ENCODE results near the gene RAD51B. TPM values are rescaled to one million over a fixed set of nuclear protein-coding genes. Genes with fewer than 3 reads are reported as not detected.

RAD51B gene
- total and polyA plus RNA-seq, 9 of the 15 experiments (the other 6 are each of a cell fraction or from before 2014, with no cell fraction given), result 8.5 to 17.3 (median 11.3) TPM

DNA sequence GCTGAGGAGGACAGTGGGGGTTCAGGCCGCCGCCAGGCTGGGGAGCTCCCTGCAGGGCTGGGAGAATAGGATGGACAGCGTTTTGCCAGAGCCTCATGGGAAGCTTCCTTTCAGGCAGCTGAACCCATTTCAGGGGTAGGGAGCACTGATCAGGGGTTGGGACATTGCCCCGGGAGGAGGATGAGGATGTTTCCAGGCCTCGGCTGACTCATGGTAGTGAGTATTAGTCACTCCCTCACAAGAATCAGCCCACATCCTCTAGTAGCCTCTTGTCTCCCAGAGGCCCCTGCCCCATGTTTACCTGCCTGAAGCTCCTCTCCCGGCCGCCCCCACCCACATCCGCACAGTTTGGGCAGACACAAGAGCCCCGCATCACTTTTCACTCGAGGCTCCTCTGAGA lies 883.5 kb downstream of the RAD51B start (continued):
- TF ChIP-seq, protein P1, sequence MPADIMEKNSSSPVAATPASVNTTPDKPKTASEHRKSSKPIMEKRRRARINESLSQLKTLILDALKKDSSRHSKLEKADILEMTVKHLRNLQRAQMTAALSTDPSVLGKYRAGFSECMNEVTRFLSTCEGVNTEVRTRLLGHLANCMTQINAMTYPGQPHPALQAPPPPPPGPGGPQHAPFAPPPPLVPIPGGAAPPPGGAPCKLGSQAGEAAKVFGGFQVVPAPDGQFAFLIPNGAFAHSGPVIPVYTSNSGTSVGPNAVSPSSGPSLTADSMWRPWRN (IDR thresholded peaks at IDR 0.05; ENCODE audit: low read depth), result no peak
- TF ChIP-seq, protein P2, sequence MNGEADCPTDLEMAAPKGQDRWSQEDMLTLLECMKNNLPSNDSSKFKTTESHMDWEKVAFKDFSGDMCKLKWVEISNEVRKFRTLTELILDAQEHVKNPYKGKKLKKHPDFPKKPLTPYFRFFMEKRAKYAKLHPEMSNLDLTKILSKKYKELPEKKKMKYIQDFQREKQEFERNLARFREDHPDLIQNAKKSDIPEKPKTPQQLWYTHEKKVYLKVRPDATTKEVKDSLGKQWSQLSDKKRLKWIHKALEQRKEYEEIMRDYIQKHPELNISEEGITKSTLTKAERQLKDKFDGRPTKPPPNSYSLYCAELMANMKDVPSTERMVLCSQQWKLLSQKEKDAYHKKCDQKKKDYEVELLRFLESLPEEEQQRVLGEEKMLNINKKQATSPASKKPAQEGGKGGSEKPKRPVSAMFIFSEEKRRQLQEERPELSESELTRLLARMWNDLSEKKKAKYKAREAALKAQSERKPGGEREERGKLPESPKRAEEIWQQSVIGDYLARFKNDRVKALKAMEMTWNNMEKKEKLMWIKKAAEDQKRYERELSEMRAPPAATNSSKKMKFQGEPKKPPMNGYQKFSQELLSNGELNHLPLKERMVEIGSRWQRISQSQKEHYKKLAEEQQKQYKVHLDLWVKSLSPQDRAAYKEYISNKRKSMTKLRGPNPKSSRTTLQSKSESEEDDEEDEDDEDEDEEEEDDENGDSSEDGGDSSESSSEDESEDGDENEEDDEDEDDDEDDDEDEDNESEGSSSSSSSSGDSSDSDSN (IDR thresholded peaks at IDR 0.05; ENCODE audit: borderline replicate concordance in 1 of 2, low read depth in 2 of 2, low read length in 2 of 2), result no peak
- TF ChIP-seq EHMT2 (IDR thresholded peaks at IDR 0.05), result no peak
- no peak for TF ChIP-seq LARP7 (IDR thresholded peaks at IDR 0.05)

DNA sequence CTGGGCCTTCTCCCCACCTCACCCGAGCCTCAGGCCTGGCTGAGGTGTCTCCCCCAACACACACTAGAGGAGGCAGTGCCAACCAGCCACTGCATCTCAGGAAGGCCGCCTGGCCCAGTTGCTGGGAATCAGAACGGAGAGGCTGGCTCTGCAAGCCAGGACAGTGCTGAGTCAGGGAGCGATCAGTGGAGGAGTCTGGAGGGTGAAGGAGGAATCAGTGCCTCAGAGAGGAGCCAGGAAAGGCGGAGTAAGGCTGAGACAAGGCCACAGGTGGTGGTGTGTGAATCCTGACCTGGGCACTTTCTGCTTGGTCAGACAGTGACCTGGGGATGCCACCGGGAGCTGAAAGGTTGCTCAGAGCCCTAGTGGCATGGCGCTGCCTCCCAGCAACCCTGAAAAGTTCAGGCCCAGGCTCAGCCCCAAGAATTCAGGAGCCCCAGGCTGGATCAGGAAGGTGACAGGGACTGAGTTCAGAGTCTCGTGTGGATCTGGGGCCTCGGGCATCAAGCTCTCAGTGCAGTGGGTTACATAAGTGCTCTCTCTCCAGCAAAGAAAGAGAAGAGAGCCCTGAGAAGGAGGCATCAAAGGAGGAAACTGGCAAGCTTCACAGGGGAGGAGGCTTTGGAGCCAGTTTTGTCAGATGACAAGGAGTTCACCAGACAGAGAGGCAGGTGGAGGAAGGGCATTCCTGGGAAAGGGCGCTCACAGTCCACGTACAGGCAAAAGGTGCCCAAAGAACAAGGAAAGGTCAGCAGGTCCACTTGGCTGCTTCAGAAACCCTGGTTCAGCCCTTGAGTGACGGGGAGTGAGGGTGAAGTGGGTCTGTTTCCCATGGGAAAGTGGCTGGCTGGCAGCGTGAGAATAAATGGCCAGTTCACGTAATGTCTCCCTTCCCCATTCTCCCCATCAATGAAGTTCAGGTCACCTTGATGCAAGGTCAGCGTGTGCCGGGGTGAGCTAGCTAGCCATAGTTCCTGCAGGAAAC lies 885.4 kb downstream of the RAD51B start:
- H4K20me1 ChIP-seq (replicated peaks; ENCODE audit: control insufficient read depth, insufficient read depth, low read length), result no peaks in the 10 kb centered on the region
- H3K79me2 ChIP-seq (ENCODE audit: control insufficient read depth, insufficient read depth, low read length), result no peaks in the 10 kb centered on the region
- no peaks in the 10 kb centered on the region for H3K9me1 ChIP-seq (ENCODE audit: control insufficient read depth, insufficient read depth, low read length)
- no peaks in the 10 kb centered on the region for H3K9me3 ChIP-seq (replicated peaks; ENCODE audit: control insufficient read depth, insufficient read depth, low read depth, low read length)
- no peak overlapping the region for H2AFZ ChIP-seq (ENCODE audit: low read depth, low read length)
- intact Hi-C loops (cut with micrococcal nuclease) (no loop called here), in situ Hi-C loops (cut with MboI) (no loop called here)
- CTCF ChIA-PET (ENCODE audit: low intra/inter-chr PET ratio), result no interaction called here
- no peak overlapping the region for H3K9ac ChIP-seq (ENCODE audit: insufficient read depth in 1 of 2, low read depth in 2 of 2, low read length in 2 of 2)
- BruUV-seq (replicated peaks), result no TSS peak
- 60% methylated on average over 7 of the region's 16 CpGs for WGBS (ENCODE audit: insufficient coverage, low coverage, missing lambda C conversion rate)
- no peak overlapping the region for H3K4me2 ChIP-seq (ENCODE audit: insufficient read depth, low read length)
- H3K4me1 ChIP-seq (replicated peaks in 1 of 2; ENCODE audit: control insufficient read depth in 2 of 2, insufficient read depth in 2 of 2, low read length in 2 of 2), result peaks cover 0 to 4% of the 10 kb centered on the region in 2 experiments; a peak in 2 of 5 replicates
- H3K36me3 ChIP-seq (ENCODE audit: control insufficient read depth, insufficient read depth, low read length), result no peaks in the 10 kb centered on the region
- no peak for TF ChIP-seq BRF1 (IDR thresholded peaks at IDR 0.05; ENCODE audit: borderline replicate concordance, extremely low read depth, insufficient read length)
- TF ChIP-seq ZNF184 (CRISPR knock-in tag; IDR thresholded peaks at IDR 0.05), result 0 out of 2 replicates have a peak, but pooled peaks have one; percentile 58
- no peaks in the 10 kb centered on the region for H3K27me3 ChIP-seq (ENCODE audit: control insufficient read depth in 2 of 2, insufficient read depth in 2 of 2, low read length in 2 of 2)
- H3K27ac ChIP-seq (ENCODE audit: extremely low read depth, low read depth, low read length), result no peak overlapping the region
- FAIRE-seq (no peak), ATAC-seq (peak; percentile 37; the same call in 2 of the 3 replicates), DNase-seq (ENCODE audit: extremely low read depth in 1 of 4, low spot score in 3 of 4) (no peak)
- H3K4me3 ChIP-seq, result no peak overlapping the region
- POLR2A ChIA-PET, result no interaction called here

Measured in K562 (cell line).